ENCODE results near the gene ISCA1.

- TF ChIP-seq EGR1 (IDR thresholded peaks at IDR 0.05; ENCODE audit: borderline replicate concordance in 1 of 2, low read depth in 2 of 2, low read length in 2 of 2) (no peak), EZH2 (IDR thresholded peaks at IDR 0.05; ENCODE audit: borderline replicate concordance, control insufficient read depth, low read depth, low read length) (no peak)
Observed at GRCh38 chr9:86282979-86283535, 719 bp upstream of the ISCA1 start.

All from GM12878 (cell line).